ENCODE measurements around the gene GPRIN2. TPM values are rescaled to one million over a fixed set of nuclear protein-coding genes. Genes with fewer than 3 reads are reported as not detected.
"Not testable (repeated sequence)": the region's sequence is repeated elsewhere in the genome, so short reads cannot be mapped to it uniquely, and the experiment has no call there.

Gene GPRIN2
- total RNA-seq, 6 experiments from 2014 or later, result not detected

DNA sequence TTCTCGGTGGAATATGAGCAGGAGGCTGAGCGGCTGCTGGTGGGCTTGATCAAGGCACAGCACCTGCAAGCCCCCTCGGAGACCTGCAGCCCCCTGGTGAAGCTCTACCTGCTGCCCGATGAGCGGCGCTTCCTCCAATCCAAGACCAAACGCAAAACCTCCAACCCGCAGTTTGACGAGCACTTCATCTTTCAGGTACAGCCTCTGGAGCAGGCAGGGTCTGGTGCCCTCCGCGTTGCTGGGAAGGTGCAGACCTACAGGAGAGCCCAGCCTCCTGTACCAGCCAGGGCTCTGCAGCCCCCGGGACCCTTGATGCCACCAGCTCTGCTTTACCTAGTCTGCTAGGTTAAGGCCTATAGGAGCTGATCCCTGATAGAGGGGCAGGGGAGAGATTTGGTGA, 25.5 kb upstream of the GPRIN2 start:
- not testable (repeated sequence) for H3K36me3 Mint-ChIP-seq (ENCODE audit: low read depth); H3K27ac Mint-ChIP-seq; H3K27me3 Mint-ChIP-seq (ENCODE audit: insufficient read depth); H3K9me3 Mint-ChIP-seq; DNase-seq; H3K4me3 Mint-ChIP-seq; H3K4me1 Mint-ChIP-seq (ENCODE audit: low read depth)

DNA sequence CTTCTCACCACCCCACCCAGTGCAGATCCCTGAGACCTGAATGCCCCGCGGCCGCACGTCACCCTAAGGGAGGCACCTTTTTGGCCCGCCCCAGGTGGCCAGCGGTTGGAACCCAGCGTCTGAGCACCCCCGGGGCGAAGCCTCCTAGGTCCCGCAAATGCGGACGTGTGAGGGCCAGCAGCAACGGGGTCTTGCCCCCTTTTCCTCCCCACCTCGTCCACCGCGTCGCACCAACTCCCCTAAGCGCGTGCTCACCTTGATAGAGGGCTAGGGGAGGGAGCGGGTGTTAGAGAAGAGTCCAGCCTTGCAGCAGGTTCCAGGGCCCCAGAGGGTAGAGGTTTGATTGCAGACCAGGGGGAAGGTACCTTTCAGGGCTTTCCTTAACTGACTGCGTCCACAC, 22.9 kb upstream of the GPRIN2 start:
- H3K4me3 Mint-ChIP-seq; H3K27ac Mint-ChIP-seq; H3K9me3 Mint-ChIP-seq; H3K4me1 Mint-ChIP-seq (ENCODE audit: low read depth); H3K27me3 Mint-ChIP-seq (ENCODE audit: insufficient read depth); DNase-seq; H3K36me3 Mint-ChIP-seq (ENCODE audit: low read depth): not testable (repeated sequence)

DNA sequence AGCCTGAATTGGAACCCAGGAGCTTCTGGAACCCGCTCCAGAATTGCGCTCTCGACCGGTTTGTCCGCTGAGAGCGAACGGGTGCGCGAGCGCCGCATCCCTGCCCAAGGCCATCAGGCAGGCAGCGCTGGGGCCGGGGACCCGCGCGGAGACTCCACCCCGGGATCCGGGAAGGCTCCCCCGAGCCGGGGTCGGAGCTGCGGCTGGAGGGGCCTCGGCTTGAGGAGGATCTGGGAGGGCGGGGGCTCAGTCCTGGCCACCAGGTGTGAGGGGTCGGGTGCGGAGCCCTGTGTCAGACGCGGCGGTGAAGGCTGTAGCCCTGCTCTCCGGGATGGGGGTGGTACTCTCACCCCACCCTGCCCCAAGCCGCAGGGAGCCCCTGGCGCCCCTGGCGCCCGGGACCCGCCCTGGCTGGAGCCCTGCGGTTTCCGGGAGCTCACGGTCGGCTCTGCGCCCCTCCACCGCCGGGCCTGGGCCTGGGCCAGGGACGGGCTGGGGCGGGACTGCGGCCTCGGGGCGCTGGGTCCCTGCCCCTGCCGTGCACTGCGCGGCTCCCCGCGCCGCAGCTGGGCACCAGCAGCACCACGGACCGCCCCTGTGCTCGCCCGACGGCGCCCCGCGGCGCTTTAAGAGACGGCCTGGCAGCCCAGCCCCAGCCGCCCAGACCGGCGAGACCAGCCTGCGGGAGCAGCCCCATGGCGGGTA, 22.2 kb upstream of the GPRIN2 start, which contains the start of gene SYT15:
SYT15 (plus strand) TSS at position 655 of the 705 bp plus-strand sequence; CDS start at position 696, 41 bp downstream.
- not testable (repeated sequence) for H3K27ac Mint-ChIP-seq

DNA sequence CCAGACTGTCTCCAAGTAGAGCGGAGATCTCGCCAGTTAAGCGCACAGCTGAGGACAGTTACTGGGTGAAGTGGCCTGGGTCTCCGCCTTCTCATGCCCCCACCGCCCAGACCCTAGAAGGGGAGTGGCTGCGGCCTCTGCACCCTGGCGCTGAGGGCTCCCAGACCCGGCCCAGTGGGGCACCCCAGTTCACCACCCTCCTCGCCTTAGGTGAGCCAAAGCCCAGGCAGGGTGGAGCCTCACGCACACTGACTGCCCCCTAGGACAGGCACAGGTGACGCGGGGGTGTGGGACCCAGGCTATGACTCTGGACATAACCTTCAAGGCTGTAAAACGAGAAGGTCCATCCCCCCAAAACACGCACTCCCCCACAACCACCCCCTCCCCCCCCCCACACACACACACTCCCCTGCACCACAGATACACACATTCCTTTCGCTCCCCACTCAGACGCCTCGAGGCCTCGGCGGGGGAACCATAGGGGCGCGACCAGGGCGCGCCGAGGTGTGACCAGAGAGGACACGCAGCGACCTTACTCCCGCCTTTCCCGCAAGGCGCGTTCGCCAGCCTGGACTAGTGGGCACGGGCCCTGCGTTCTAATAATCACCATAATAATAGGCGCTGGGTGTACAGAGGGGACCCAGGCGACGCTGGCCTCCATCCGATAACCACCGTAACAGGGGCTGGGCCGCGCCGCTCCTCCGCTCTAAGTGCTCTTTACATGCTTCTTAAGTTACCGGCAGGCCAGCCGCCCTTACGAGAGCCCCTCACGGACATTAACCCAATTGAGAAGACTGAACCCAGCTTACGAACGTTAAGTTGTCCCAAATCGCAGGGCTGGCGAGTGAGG, 21.4 kb upstream of the GPRIN2 start:
- not testable (repeated sequence) for H3K4me1 Mint-ChIP-seq (ENCODE audit: low read depth); H3K27ac Mint-ChIP-seq; DNase-seq; H3K27me3 Mint-ChIP-seq (ENCODE audit: insufficient read depth); H3K9me3 Mint-ChIP-seq; H3K36me3 Mint-ChIP-seq (ENCODE audit: low read depth); H3K4me3 Mint-ChIP-seq

More for the DNA sequence above, 22.2 kb upstream of the GPRIN2 start, which contains the start of gene SYT15:
- H3K4me3 Mint-ChIP-seq; H3K27me3 Mint-ChIP-seq (ENCODE audit: insufficient read depth); H3K4me1 Mint-ChIP-seq (ENCODE audit: low read depth); DNase-seq; H3K36me3 Mint-ChIP-seq (ENCODE audit: low read depth); H3K9me3 Mint-ChIP-seq: not testable (repeated sequence)

DNA sequence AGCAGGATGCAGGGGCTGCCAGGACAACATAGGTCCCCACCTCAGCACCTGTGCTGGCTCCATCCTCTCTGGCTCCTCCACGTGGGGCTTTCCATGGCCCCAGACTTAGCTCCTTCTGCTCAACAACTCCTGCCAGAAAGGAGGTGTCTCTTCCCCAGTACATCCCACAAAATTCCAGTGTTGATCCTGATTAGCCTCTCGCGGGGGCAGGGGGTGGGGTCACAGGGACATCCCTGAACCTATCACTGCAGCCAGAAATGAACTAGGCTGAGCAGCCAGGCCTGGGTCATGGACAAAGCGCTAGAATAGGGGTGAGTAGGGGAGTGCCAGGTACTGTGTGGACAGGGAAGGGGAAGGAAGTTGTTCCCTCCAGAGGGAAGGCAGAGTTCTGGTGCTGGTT, 17.4 kb upstream of the GPRIN2 start:
- not testable (repeated sequence) for H3K4me1 Mint-ChIP-seq (ENCODE audit: low read depth); H3K9me3 Mint-ChIP-seq; H3K36me3 Mint-ChIP-seq (ENCODE audit: low read depth); H3K4me3 Mint-ChIP-seq; DNase-seq; H3K27me3 Mint-ChIP-seq (ENCODE audit: insufficient read depth); H3K27ac Mint-ChIP-seq

DNA sequence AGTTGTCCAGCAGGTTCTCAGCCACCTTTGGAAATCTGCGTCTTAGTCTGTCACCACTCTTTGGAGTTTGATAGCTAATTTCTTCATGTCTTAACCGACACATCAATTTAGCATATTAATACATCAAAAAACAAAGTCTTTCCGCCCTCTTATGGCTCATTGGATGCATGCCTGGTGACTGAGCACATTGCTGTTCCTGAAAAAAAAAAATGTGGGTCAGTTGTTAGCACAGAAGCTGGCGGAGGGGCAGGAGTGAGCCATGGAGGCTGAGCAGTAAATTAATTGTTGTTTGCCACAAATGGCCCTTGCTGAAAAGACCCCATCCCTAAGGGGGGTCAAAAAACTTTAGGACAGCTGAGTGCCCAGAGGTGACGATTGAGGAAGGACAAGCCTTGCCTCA, 16.9 kb upstream of the GPRIN2 start:
- H3K9me3 Mint-ChIP-seq; H3K4me1 Mint-ChIP-seq (ENCODE audit: low read depth); H3K27me3 Mint-ChIP-seq (ENCODE audit: insufficient read depth); H3K4me3 Mint-ChIP-seq; H3K27ac Mint-ChIP-seq; H3K36me3 Mint-ChIP-seq (ENCODE audit: low read depth): not testable (repeated sequence)
- DNase-seq, result peak; percentile 55

DNA sequence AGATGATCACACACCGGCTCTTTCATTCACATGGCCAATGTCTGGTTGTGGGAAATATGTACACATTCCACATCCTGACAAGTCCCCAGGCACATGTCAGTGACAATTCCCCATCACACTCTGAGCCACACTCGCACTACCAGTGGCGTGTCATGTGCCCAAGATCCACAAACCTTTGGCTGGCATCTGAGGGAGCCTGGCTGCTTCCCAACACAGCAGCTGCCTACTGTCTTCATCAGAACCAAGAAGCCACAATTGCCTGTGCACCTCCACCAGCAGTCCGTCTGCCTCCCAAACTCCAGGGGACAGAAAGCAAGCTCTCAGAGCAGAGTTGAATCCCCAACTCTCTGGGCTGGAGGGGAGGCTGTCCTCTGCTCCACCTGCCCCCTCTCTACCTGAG, 16.3 kb upstream of the GPRIN2 start:
- H3K4me1 Mint-ChIP-seq (ENCODE audit: low read depth); DNase-seq; H3K4me3 Mint-ChIP-seq; H3K27me3 Mint-ChIP-seq (ENCODE audit: insufficient read depth); H3K9me3 Mint-ChIP-seq; H3K36me3 Mint-ChIP-seq (ENCODE audit: low read depth); H3K27ac Mint-ChIP-seq: not testable (repeated sequence)

DNA sequence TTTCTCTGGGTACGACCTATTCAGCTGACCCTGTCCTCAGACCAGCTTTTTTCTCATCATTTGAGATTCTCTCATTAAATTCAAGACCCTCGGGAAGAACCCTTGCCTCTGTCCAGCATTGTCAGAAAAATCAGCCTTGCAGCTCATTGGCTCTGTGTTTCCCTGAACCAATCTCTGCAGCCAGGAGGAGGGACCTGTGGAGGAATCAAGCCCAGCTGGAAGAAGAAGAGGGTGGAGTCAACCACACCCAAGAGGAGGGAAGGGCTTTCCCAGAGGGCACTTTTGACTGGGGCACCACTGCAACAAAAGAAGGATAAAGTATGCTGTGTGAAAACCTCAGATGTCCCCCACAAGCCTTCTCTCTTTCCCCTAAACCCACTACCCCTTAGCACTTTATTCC, 14.2 kb upstream of the GPRIN2 start:
- not testable (repeated sequence) for H3K9me3 Mint-ChIP-seq; H3K27me3 Mint-ChIP-seq (ENCODE audit: insufficient read depth); H3K27ac Mint-ChIP-seq; H3K4me3 Mint-ChIP-seq; DNase-seq; H3K36me3 Mint-ChIP-seq (ENCODE audit: low read depth); H3K4me1 Mint-ChIP-seq (ENCODE audit: low read depth)

DNA sequence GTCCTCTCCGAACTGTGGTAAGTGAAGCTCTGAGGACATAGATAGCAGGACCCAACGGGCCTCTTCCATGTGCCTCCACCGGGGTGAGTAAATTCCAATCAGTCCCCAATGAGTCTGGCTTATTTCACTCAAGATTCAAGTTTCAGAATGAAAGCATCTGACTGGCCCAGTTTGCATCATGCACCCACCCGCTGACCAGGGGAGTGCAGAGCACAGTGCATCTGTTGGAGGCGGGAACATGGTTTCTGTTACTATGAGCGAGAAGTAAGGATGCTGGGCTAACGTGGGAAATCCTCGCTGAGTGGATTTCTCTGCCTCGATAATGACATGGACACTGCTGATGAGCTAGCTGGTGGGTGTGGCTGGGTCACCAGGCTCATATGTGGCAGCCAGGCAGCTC, 10.7 kb upstream of the GPRIN2 start:
- not testable (repeated sequence) for H3K9me3 Mint-ChIP-seq; DNase-seq; H3K27me3 Mint-ChIP-seq (ENCODE audit: insufficient read depth); H3K36me3 Mint-ChIP-seq (ENCODE audit: low read depth); H3K27ac Mint-ChIP-seq; H3K4me1 Mint-ChIP-seq (ENCODE audit: low read depth); H3K4me3 Mint-ChIP-seq

DNA sequence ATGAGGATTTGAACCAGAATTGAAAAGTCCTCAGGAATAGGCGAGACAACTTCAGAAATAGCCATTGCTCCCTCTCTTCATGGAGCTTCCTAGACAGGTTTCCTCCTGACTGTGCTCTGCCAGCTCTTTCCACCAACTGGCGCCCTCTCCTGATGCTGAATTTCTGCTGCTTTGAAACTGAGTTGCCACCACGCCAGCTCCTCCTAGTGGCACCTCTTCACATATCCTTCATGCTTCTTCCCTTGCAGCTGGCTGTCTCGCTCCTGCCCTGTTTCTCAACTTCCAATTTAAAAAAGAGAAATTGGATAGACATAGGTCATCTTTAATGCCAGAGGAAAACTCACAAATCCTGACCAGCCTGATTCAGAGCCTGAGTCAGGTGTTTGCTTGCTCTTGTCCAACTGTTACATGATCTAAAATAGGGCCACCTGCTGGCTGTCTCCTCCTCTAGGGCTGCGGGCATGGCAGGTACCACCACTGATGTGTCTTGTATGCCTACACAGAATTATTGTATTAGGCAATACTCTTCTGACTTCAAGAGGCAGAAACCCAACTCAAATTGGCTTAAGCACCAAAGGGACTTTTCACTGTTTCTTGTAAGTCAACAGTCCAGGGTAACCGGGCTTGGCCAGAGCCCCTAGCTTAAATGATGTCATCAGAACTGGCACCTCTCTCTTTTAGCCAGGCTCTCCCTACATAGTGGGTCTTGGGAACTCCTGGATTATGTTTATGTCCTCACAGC, 9.3 kb upstream of the GPRIN2 start:
- H3K9me3 Mint-ChIP-seq; H3K36me3 Mint-ChIP-seq (ENCODE audit: low read depth): not testable (repeated sequence)

More for the DNA sequence above, 9.3 kb upstream of the GPRIN2 start:
- H3K27ac Mint-ChIP-seq; H3K27me3 Mint-ChIP-seq (ENCODE audit: insufficient read depth); H3K4me3 Mint-ChIP-seq; H3K4me1 Mint-ChIP-seq (ENCODE audit: low read depth): not testable (repeated sequence)
- TF ChIP-seq, protein P1, sequence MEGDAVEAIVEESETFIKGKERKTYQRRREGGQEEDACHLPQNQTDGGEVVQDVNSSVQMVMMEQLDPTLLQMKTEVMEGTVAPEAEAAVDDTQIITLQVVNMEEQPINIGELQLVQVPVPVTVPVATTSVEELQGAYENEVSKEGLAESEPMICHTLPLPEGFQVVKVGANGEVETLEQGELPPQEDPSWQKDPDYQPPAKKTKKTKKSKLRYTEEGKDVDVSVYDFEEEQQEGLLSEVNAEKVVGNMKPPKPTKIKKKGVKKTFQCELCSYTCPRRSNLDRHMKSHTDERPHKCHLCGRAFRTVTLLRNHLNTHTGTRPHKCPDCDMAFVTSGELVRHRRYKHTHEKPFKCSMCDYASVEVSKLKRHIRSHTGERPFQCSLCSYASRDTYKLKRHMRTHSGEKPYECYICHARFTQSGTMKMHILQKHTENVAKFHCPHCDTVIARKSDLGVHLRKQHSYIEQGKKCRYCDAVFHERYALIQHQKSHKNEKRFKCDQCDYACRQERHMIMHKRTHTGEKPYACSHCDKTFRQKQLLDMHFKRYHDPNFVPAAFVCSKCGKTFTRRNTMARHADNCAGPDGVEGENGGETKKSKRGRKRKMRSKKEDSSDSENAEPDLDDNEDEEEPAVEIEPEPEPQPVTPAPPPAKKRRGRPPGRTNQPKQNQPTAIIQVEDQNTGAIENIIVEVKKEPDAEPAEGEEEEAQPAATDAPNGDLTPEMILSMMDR (IDR thresholded peaks at IDR 0.05), result peak; percentile 78
- DNase-seq, result peak; percentile 73
